B cell (primary cell): ENCODE data around the gene MDC1.

Source experiments
- EZH2 ChIP-seq: IDR thresholded peaks from 2 replicates; pipeline ENCODE4 v1.6.1; 2012; ENCODE audit warnings: borderline replicate concordance, low read depth, mild to moderate bottlenecking, moderate library complexity, low read length; ENCODE audit not compliant: insufficient read depth, poor library complexity, severe bottlenecking
- TF ChIP-seq, protein P1 (sequence below): fragments of 200-600 bp; IDR thresholded peaks from one replicate; pipeline ENCODE4 v1.8.0; 2022; ENCODE audit warnings: antibody characterized with exemption, mild to moderate bottlenecking

GRCh38 chr6:30744054-30744805, 27.1 kb upstream of the MDC1 start, which contains the start of gene IER3:
- TF ChIP-seq, protein P1, sequence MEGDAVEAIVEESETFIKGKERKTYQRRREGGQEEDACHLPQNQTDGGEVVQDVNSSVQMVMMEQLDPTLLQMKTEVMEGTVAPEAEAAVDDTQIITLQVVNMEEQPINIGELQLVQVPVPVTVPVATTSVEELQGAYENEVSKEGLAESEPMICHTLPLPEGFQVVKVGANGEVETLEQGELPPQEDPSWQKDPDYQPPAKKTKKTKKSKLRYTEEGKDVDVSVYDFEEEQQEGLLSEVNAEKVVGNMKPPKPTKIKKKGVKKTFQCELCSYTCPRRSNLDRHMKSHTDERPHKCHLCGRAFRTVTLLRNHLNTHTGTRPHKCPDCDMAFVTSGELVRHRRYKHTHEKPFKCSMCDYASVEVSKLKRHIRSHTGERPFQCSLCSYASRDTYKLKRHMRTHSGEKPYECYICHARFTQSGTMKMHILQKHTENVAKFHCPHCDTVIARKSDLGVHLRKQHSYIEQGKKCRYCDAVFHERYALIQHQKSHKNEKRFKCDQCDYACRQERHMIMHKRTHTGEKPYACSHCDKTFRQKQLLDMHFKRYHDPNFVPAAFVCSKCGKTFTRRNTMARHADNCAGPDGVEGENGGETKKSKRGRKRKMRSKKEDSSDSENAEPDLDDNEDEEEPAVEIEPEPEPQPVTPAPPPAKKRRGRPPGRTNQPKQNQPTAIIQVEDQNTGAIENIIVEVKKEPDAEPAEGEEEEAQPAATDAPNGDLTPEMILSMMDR: peak; percentile 82
- no peak for TF ChIP-seq EZH2
